ENCODE data around the gene CBLN1.
"Not testable (repeated sequence)": the region's sequence is repeated elsewhere in the genome, so short reads cannot be mapped to it uniquely, and the experiment has no call there.

CBLN1 gene

DNA sequence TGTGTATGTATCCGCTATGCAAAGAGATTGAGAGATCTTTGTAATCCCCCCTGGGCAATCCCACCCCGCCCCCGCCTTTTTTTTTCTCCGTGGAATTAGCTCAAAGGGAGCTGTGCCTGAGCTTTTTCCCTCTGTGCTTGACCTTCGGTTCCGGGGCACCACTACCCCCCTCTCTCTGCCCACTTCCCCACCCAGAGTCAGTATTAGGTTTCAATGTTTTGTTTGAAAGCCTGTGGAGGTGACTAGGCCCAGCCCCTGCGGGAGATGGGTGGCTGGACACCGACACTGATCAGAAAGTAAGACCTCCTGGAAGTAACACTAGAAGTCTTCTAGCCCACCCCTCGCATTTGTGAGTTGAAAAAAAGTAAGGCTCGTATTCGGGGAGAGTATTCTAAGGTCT lies 7.0 kb downstream of the CBLN1 start:
- ATAC-seq (replicated peaks) (no peak), DNase-seq (no peak)
- Mint-ChIP-seq H3K27ac (no peak overlapping the region), H3K4me1 (ENCODE audit: low read depth in 2 of 2) (peaks cover 0 to 2% of the 10 kb centered on the region in 2 donors), H3K27me3 (peaks cover 61 to 70% of the 10 kb centered on the region in 2 donors), H3K4me3 (no peak overlapping the region), H3K36me3 (ENCODE audit: insufficient read depth) (no peaks in the 10 kb centered on the region), H3K9me3 (no peaks in the 10 kb centered on the region)

DNA sequence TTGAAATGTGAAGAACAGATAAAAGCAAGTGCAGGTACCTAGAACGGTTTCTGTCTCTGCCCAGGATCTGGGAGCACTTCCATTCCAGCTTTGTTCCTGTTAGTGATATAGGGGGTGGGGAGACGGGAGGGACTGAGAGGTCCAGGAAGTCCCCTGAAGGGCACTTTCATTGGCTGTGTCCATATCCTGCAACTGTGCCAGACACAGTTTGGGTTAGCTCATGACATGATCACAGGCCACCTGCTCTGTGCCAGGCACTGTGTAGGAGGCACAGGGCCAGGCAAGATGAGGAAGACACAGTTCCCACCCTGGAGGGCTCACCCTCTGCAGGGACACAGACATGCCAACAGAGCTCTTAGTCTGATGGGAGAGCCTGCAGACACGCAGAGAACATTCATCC lies 7.9 kb downstream of the CBLN1 start:
- H3K4me1 Mint-ChIP-seq (ENCODE audit: low read depth in 2 of 2), result peaks cover 0 to 2% of the 10 kb centered on the region in 2 donors
- no peak overlapping the region for H3K27ac Mint-ChIP-seq
- ATAC-seq (replicated peaks) (no peak), DNase-seq (no peak)
- no peak overlapping the region for H3K4me3 Mint-ChIP-seq
- no peaks in the 10 kb centered on the region for H3K9me3 Mint-ChIP-seq
- H3K27me3 Mint-ChIP-seq, result peaks cover 53 to 62% of the 10 kb centered on the region in 2 donors
- no peaks in the 10 kb centered on the region for H3K36me3 Mint-ChIP-seq (ENCODE audit: insufficient read depth)

DNA sequence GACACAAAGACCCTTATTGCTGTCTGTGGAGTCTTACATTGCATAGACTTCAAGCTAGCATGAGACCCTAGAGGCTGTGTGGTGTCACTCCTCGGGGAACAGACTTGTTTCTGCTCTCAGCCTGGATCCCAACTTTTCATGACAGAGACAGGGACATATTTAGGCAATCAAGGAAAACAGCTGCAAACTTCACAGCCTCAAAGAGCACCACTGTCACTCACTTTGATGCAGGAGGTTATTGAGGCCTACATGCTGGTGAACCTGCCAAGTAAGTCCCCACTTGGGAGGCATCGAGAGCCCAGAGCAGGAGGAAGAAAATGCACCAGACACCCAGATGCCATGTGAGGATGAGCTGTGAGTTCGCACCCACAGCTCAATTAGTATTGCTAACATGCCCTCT lies 10.3 kb downstream of the CBLN1 start:
- Mint-ChIP-seq H3K27me3 (peaks cover 34 to 38% of the 10 kb centered on the region in 2 donors), H3K27ac (no peak overlapping the region), H3K36me3 (ENCODE audit: insufficient read depth) (no peaks in the 10 kb centered on the region), H3K4me3 (no peak overlapping the region), H3K4me1 (ENCODE audit: low read depth in 2 of 2) (peaks cover 0 to 1% of the 10 kb centered on the region in 2 donors), H3K9me3 (peaks cover 0 to 3% of the 10 kb centered on the region in 2 donors)
- DNase-seq, result no peak
- no peak for ATAC-seq (replicated peaks)

DNA sequence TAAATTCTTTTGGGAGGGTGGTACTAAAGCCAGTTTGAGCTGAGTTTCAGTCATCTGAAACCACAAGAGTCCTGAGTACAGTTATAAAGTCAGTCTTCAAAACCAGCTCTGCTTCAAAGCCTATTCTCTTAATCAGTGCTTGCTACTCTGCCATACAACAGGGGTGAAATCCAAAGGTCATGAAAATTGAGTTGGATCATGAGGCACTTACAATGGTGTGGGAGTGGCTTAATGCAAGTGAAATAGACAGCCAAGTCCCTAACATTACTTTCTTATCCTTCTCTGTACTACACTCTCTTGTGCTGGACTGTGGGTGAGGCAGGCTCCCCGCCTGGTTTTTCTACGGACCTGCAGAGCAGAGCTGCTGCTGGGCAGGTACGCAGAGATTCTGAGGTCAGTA lies 12.4 kb downstream of the CBLN1 start:
- H3K4me1 Mint-ChIP-seq (ENCODE audit: low read depth in 2 of 2), result no peaks in the 10 kb centered on the region
- H3K27me3 Mint-ChIP-seq, result peaks cover 15 to 16% of the 10 kb centered on the region in 2 donors
- peaks cover 0 to 3% of the 10 kb centered on the region in 2 donors for H3K9me3 Mint-ChIP-seq
- H3K27ac Mint-ChIP-seq, result no peak overlapping the region
- no peak overlapping the region for H3K4me3 Mint-ChIP-seq
- H3K36me3 Mint-ChIP-seq (ENCODE audit: insufficient read depth), result no peaks in the 10 kb centered on the region
- ATAC-seq (replicated peaks) (no peak), DNase-seq (no peak)

DNA sequence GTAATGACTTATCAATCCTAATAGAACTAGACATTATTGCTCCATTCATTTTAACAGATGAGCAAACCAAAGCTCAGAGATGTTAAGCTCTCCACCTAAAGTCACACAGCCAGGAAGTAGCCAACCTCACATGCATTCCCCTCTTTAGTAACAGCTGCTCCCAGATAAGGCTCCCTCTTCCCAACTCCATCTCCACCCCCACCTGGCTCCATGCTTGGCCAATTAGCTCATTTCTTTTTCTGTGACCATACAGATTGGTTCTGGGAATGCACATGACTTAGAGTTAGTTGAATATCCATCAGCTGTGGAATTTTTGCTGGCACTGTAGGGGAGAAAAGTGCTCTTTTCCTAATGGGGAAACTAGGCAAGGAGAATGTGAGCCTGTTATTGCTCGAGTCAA lies 13.0 kb downstream of the CBLN1 start:
- Mint-ChIP-seq H3K4me1 (ENCODE audit: low read depth in 2 of 2) (no peaks in the 10 kb centered on the region), H3K27ac (no peak overlapping the region), H3K4me3 (no peak overlapping the region), H3K27me3 (peaks cover 10 to 11% of the 10 kb centered on the region in 2 donors), H3K36me3 (ENCODE audit: insufficient read depth) (no peaks in the 10 kb centered on the region), H3K9me3 (peaks cover 0 to 3% of the 10 kb centered on the region in 2 donors)
- ATAC-seq (replicated peaks) (no peak), DNase-seq (no peak)

DNA sequence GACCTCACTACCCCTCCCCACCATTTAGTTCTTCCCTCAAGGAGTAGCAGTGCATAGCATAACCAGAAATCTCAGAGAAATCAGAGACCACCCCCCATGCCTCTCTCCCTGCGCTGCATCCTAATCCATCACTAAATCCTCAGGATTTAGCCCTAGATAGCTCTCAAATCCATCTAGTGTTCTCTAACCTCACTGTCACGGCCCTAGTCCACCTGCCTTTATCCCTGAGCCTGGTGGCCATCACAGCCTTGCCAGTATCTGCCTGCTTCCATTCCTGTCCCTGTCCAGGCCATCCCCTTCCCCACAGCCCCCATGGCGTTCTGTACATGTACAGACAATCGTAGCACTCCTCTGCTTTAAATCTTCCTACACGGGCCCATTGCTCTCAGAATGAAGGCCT lies 19.1 kb downstream of the CBLN1 start:
- H3K36me3 Mint-ChIP-seq (ENCODE audit: insufficient read depth), result no peaks in the 10 kb centered on the region
- no peaks in the 10 kb centered on the region for H3K4me1 Mint-ChIP-seq (ENCODE audit: low read depth in 2 of 2)

DNA sequence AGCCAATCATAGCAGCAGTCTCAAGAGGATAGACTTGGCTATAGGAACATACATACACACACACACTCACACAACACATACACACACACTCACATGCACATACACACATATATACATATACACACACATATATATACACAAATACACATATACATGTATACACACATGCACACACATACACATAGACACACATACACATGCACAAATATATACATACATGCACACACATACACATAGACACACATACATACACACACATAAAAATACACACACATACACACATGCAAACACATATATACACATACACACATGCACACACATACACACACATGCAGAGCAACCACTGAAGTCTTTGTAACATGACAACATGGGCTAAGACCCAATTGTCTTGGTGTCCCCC lies 19.7 kb downstream of the CBLN1 start:
- ATAC-seq (replicated peaks) (no peak), DNase-seq (no peak)
- H3K4me3 Mint-ChIP-seq, result no peak overlapping the region
- no peaks in the 10 kb centered on the region for H3K27me3 Mint-ChIP-seq
- peaks cover 3 to 8% of the 10 kb centered on the region in 2 donors for H3K9me3 Mint-ChIP-seq
- no peaks in the 10 kb centered on the region for H3K4me1 Mint-ChIP-seq (ENCODE audit: low read depth in 2 of 2)
- no peak overlapping the region for H3K27ac Mint-ChIP-seq
- no peaks in the 10 kb centered on the region for H3K36me3 Mint-ChIP-seq (ENCODE audit: insufficient read depth)

More for the DNA sequence above, 19.1 kb downstream of the CBLN1 start:
- H3K9me3 Mint-ChIP-seq, result peaks cover 4 to 8% of the 10 kb centered on the region in 2 donors
- ATAC-seq (replicated peaks), result no peak
- no peaks in the 10 kb centered on the region for H3K27me3 Mint-ChIP-seq
- no peak for DNase-seq
- H3K27ac Mint-ChIP-seq, result no peak overlapping the region
- H3K4me3 Mint-ChIP-seq, result no peak overlapping the region

DNA sequence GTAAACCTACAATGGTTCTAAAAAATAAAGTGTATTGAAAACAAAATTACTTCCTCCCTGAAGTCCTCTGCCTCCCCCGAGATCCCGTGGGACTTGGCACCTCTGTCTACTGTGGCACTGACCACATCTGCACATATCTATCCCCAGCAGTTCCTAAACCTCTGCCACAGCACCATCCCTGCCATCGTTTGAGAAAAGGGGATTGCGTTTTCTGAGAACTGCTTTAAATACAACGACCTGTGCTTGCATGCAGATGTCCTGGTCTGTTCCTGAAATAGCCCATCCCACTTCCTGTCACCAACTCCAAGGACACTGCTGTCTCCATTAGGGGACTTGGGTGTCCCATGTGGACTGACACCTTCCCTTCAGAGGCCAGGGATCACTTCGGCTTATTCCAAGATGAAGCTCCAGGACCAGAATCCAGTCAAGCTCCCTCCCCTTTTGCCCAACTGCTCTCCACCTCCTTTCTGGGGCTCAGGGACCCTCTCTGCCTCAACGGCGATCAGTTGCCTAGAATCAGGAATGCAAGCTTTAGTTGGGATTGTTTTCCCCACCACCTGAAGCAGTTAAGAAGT lies 20.6 kb downstream of the CBLN1 start:
- H3K27me3 Mint-ChIP-seq, result no peaks in the 10 kb centered on the region
- DNase-seq, result no peak
- H3K9me3 Mint-ChIP-seq, result peaks cover 3 to 8% of the 10 kb centered on the region in 2 donors
- H3K36me3 Mint-ChIP-seq (ENCODE audit: insufficient read depth), result no peaks in the 10 kb centered on the region
- no peak overlapping the region for H3K27ac Mint-ChIP-seq
- ATAC-seq (replicated peaks), result no peak
- H3K4me3 Mint-ChIP-seq, result no peak overlapping the region
- no peaks in the 10 kb centered on the region for H3K4me1 Mint-ChIP-seq (ENCODE audit: low read depth in 2 of 2)

DNA sequence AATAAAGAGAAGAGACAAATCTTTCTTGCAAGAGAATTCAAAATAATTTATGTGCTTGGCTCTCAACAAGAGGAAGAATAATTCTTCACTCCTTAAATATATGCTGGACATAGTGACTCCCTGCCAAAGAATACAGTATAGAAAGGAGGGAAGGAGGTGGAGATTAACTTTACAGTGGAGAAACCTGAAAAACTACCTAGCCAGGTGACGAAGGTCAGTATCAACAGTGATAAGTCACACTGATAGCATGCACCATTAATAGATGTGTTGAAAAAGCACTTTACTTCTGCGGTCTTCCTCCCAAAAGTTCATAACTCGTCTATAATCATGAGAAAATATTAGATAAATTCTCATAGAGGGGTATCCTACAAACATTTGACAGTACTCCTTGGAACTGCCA lies 21.4 kb downstream of the CBLN1 start:
- H3K36me3 Mint-ChIP-seq (ENCODE audit: insufficient read depth), result no peaks in the 10 kb centered on the region

DNA sequence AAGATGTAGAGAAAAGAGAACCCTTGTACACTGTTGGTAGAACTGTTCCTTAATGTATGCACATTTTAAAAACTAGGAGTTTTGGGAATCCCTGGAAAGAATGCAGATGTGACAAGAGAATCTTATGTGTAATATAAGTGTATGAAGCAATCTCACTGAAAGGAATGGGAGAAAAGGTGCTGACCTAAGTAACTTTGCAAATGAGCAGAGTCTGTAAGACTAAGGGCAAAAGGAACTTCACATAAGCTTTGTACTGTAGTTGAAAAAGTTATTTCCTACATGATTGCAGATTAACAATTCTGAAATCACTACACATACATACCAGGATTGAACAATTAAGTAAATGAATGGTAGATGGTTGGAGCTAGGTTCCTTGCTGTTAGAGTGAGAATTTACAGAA lies 22.3 kb downstream of the CBLN1 start:
- H3K4me3 Mint-ChIP-seq, result no peak overlapping the region
- no peak for ATAC-seq (replicated peaks)

More for the DNA sequence above, 21.4 kb downstream of the CBLN1 start:
- H3K4me1 Mint-ChIP-seq (ENCODE audit: low read depth in 2 of 2), result no peaks in the 10 kb centered on the region
- no peaks in the 10 kb centered on the region for H3K27me3 Mint-ChIP-seq
- H3K27ac Mint-ChIP-seq, result no peak overlapping the region
- no peak overlapping the region for H3K4me3 Mint-ChIP-seq
- DNase-seq, result no peak
- H3K9me3 Mint-ChIP-seq, result peaks cover 5 to 8% of the 10 kb centered on the region in 2 donors
- no peak for ATAC-seq (replicated peaks)

DNA sequence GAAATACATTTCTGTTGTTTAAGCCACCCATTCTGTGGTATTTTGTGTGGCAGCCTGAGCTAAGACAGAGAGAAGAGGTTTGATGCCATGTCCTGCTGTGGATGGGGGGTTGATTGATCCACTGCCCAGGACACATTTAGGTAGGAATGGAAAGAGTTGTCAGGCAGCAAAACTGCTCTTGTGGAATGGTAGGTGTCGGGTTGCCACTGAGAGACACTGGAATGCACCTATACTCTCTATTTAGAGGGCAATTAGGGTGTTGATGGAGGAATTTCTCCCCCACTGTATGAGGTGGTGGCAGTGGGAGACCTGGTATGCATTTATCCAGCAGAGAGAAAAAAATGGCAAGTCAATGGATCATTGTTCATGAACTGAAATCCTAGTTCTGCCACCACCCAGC lies 30.9 kb downstream of the CBLN1 start:
- Mint-ChIP-seq H3K4me1 (ENCODE audit: low read depth in 2 of 2) (no peaks in the 10 kb centered on the region), H3K9me3 (peaks cover 0 to 4% of the 10 kb centered on the region in 2 donors), H3K36me3 (ENCODE audit: insufficient read depth) (no peaks in the 10 kb centered on the region), H3K4me3 (no peak overlapping the region), H3K27me3 (peaks cover 8 to 15% of the 10 kb centered on the region in 2 donors), H3K27ac (no peak overlapping the region)
- DNase-seq (no peak), ATAC-seq (replicated peaks) (no peak)

More for the DNA sequence above, 22.3 kb downstream of the CBLN1 start:
- peaks cover 0 to under 1% of the 10 kb centered on the region in 2 donors for H3K27me3 Mint-ChIP-seq
- H3K9me3 Mint-ChIP-seq, result peaks cover 5 to 8% of the 10 kb centered on the region in 2 donors
- DNase-seq, result no peak
- no peaks in the 10 kb centered on the region for H3K4me1 Mint-ChIP-seq (ENCODE audit: low read depth in 2 of 2)
- no peaks in the 10 kb centered on the region for H3K36me3 Mint-ChIP-seq (ENCODE audit: insufficient read depth)
- H3K27ac Mint-ChIP-seq, result no peak overlapping the region

DNA sequence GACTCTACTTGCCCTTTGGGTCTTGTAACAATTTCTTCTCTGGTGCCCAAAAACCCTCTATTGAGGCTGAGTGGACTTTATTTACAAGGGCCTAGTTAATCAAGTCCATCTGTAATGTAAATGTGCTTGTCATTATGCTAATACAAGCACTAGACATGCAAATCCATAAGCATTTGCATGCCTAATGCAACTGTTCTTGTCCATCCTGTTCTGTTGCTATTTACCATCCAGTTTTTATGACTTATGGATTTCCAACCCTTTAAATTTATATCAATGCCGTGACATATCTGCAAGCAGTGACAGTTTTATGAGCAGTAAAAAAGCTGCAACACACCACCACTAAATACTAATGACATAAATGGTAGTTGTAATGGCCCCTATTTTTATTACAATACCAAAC lies 33.4 kb downstream of the CBLN1 start:
- H3K4me3 Mint-ChIP-seq, result no peak overlapping the region
- no peaks in the 10 kb centered on the region for H3K36me3 Mint-ChIP-seq (ENCODE audit: insufficient read depth)
- H3K4me1 Mint-ChIP-seq (ENCODE audit: low read depth in 2 of 2), result no peaks in the 10 kb centered on the region
- H3K27ac Mint-ChIP-seq, result no peak overlapping the region
- DNase-seq (no peak), ATAC-seq (replicated peaks) (no peak)
- H3K9me3 Mint-ChIP-seq, result peaks cover 0 to 2% of the 10 kb centered on the region in 2 donors
- peaks cover under 1 to 15% of the 10 kb centered on the region in 2 donors for H3K27me3 Mint-ChIP-seq

DNA sequence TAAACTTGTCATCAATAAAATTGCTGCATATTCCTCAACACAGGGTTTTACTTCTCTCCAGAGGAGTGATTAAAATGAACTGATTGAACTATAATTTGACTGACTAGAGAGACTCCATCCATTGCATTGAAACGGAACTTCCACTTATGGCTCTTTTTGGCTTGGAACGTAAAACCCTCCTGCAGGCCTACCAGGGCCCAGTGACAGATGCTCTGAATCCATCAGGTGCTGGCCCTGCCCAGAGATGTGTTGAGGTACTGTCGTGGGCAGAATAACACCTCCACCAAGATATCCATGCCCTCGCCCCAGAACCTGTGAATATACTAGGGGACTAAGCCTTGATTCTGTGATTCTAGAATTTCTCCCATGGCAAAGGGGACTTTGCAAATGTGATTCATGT lies 45.4 kb downstream of the CBLN1 start:
- H3K4me3 Mint-ChIP-seq, result no peak overlapping the region
- ATAC-seq (replicated peaks) (no peak), DNase-seq (no peak)
- no peaks in the 10 kb centered on the region for H3K36me3 Mint-ChIP-seq (ENCODE audit: insufficient read depth)
- peaks cover 0 to 9% of the 10 kb centered on the region in 2 donors for H3K9me3 Mint-ChIP-seq
- no peaks in the 10 kb centered on the region for H3K4me1 Mint-ChIP-seq (ENCODE audit: low read depth in 2 of 2)
- H3K27me3 Mint-ChIP-seq, result no peaks in the 10 kb centered on the region
- H3K27ac Mint-ChIP-seq, result no peak overlapping the region

DNA sequence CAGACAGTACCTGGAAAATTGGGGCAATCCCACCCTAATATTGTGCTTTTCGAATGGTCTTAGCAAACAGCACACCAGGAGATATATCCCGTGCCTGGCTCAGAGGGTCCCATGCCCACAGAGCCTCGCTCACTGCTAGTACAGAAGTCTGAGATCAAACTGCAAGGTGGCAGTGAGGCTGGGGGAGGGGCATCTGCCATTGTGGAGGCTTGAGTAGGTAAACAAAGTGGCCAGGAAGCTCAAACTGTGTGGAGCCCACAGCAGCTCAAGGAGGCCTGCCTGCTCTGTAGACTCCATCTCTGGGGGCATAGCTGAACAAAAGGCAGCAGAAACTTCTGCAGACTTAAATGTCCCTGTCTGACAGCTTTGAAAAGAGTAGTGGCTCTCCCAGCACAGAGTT lies 53.3 kb downstream of the CBLN1 start:
- not testable (repeated sequence) for DNase-seq; ATAC-seq (replicated peaks); H3K4me1 Mint-ChIP-seq (ENCODE audit: low read depth in 2 of 2); H3K27ac Mint-ChIP-seq; H3K36me3 Mint-ChIP-seq (ENCODE audit: insufficient read depth); H3K27me3 Mint-ChIP-seq; H3K4me3 Mint-ChIP-seq
- peaks cover 10 to 13% of the 10 kb centered on the region in 2 donors for H3K9me3 Mint-ChIP-seq

Data from effector memory CD8-positive, alpha-beta T cell (primary cell).